GM12878 (cell line): ENCODE results near the gene MSRB1. TPM values are rescaled to one million over a fixed set of nuclear protein-coding genes. Genes with fewer than 3 reads are reported as not detected.

ENCODE experiments used
- ATAC-seq: fragments of 200-7000 bp; cut with Tn5 transposase; 3 replicates; pipeline ENCODE4 v1.9.1; 2020; ENCODE audit warnings: mild to moderate bottlenecking, moderate library complexity
- BruUV-seq: library from RNA; stranded (reverse); fragments of 400-500 nt; replicated peaks from 2 replicates; lab custom pipeline; 2021; lab: Mats Ljungman, UMichigan
- CTCF ChIA-PET: fragments of 300-600 bp; sonication (Branson Sonifier 250); formaldehyde crosslinking; extraction: SDS; loops from one replicate; lab custom pipeline; 2021; ENCODE audit warnings: inconsistent platforms; lab: Yijun Ruan, JAX
- POLR2A ChIA-PET: fragments of 350-600 bp; formaldehyde crosslinking; extraction: SDS; loops from one replicate; lab custom pipeline; 2021; ENCODE audit warnings: inconsistent platforms; lab: Charles Lee
- RAD21 ChIA-PET: fragments of 300-600 bp; sonication (Branson Sonifier 250); formaldehyde crosslinking; loops from one replicate; lab custom pipeline; 2023; ENCODE audit warnings: antibody characterized with exemption; ENCODE audit not compliant: unreplicated experiment; lab: Charles Lee
- SMC1A ChIA-PET: fragments of 300-600 bp; sonication (Branson Sonifier 250); formaldehyde crosslinking; loops from one replicate; lab custom pipeline; 2023; ENCODE audit not compliant: unreplicated experiment, uncharacterized antibody; lab: Charles Lee
- DNase-seq: peaks from one replicate; pipeline ENCODE4 v3.0.0-alpha.2; 2011; ENCODE audit warnings: low read depth, low spot score
- FAIRE-seq: peaks from 3 replicates; lab custom pipeline; 2011; peaks lifted over from hg19 to GRCh38; lab: Jason Lieb, UNC
- H2AFZ ChIP-seq: 2 replicates; pipeline ENCODE4 v1.6.0; 2011; ENCODE audit warnings: low read depth, low read length, control low read depth; ENCODE audit not compliant: control insufficient read depth
- H3K27ac ChIP-seq: 2 replicates; pipeline ENCODE4 v1.5.1; 2011; ENCODE audit warnings: control low read depth; ENCODE audit not compliant: control insufficient read depth, insufficient read depth
- H3K27me3 ChIP-seq, 2 experiments: replicated peaks in 1 of 2; 2 replicates each; pipeline versions ENCODE4 v1.6.0 to v1.6.1; 2011; ENCODE audit warnings: low read length in 1 of 2; ENCODE audit not compliant: control insufficient read depth in 2 of 2, insufficient read depth in 2 of 2
- H3K36me3 ChIP-seq, 2 experiments: 2 replicates each; pipeline ENCODE4 v1.5.1; 2011; ENCODE audit warnings: low read length in 1 of 2; ENCODE audit not compliant: control insufficient read depth in 2 of 2, insufficient read depth in 2 of 2
- H3K4me1 ChIP-seq: 2 replicates; pipeline ENCODE4 v1.6.1; 2011; ENCODE audit warnings: mild to moderate bottlenecking, low read length, moderate library complexity, mixed read lengths; ENCODE audit not compliant: control insufficient read depth, insufficient read depth
- H3K4me2 ChIP-seq: 2 replicates; pipeline ENCODE4 v1.6.0; 2011; ENCODE audit warnings: control low read depth; ENCODE audit not compliant: control insufficient read depth, insufficient read depth
- H3K4me3 ChIP-seq: fragments of 200-600 bp; sonication (generic); 2 replicates; pipeline ENCODE4 v1.5.1; 2016
- H3K79me2 ChIP-seq: 2 replicates; pipeline ENCODE4 v1.6.0; 2011; ENCODE audit warnings: low read length; ENCODE audit not compliant: control insufficient read depth, insufficient read depth
- H3K9ac ChIP-seq: 2 replicates; pipeline ENCODE4 v1.8.0; 2011; ENCODE audit warnings: low read length, control low read depth, mixed read lengths; ENCODE audit not compliant: control insufficient read depth, insufficient read depth
- H3K9me3 ChIP-seq: replicated peaks from 3 replicates; pipeline ENCODE4 v1.5.1; 2011; ENCODE audit warnings: mild to moderate bottlenecking, low read length; ENCODE audit not compliant: control insufficient read depth, insufficient read depth
- H4K20me1 ChIP-seq: 2 replicates; pipeline ENCODE4 v1.6.0; 2011; ENCODE audit not compliant: control insufficient read depth, insufficient read depth
- BRCA1 ChIP-seq: IDR thresholded peaks from 2 replicates; pipeline ENCODE4 v1.6.1; 2011; ENCODE audit warnings: low read depth, low read length, improper control_type of control experiment
- ETV6 ChIP-seq, 2 experiments: fragments of 450-650 bp in 1 of 2; IDR thresholded peaks in 1 of 2; conservative IDR thresholded peaks in 1 of 2; 2 replicates each; pipeline ENCODE4 v1.6.1; 2014; ENCODE audit warnings: antibody characterized with exemption in 1 of 2, borderline replicate concordance in 1 of 2, low read depth in 1 of 2, mild to moderate bottlenecking in 1 of 2, moderate library complexity in 1 of 2
- JUND ChIP-seq: IDR thresholded peaks from 2 replicates; pipeline ENCODE4 v1.6.1; 2012; ENCODE audit warnings: low read depth, mild to moderate bottlenecking, low read length, improper control_type of control experiment, moderate library complexity
- NR2C1 ChIP-seq: fragments of 450-650 bp; IDR thresholded peaks from 2 replicates; pipeline ENCODE4 v1.6.1; 2017; ENCODE audit warnings: antibody characterized with exemption, mild to moderate bottlenecking, moderate library complexity
- POLR2AphosphoS5 ChIP-seq: IDR thresholded peaks from 2 replicates; pipeline ENCODE4 v1.6.1; 2011; ENCODE audit warnings: mild to moderate bottlenecking, low read length, inconsistent platforms
- POU2F2 ChIP-seq: IDR thresholded peaks from 3 replicates; pipeline ENCODE4 v1.6.1; 2011; ENCODE audit warnings: low read depth, mild to moderate bottlenecking, low read length, borderline replicate concordance
- RELA ChIP-seq: fragments of 450-650 bp; IDR thresholded peaks from 2 replicates; pipeline ENCODE4 v1.8.0; 2014; ENCODE audit warnings: borderline replicate concordance; ENCODE audit not compliant: partially characterized antibody
- SMC3 ChIP-seq: IDR thresholded peaks from 2 replicates; pipeline ENCODE4 v1.6.1; 2011; ENCODE audit warnings: low read length, improper control_type of control experiment, borderline replicate concordance
- SP1 ChIP-seq: IDR thresholded peaks from one replicate; pipeline ENCODE4 v1.6.1; 2011; ENCODE audit warnings: low read depth, low read length
- SUPT20H ChIP-seq: IDR thresholded peaks from 2 replicates; pipeline ENCODE4 v1.6.1; 2011; ENCODE audit warnings: low read depth, mild to moderate bottlenecking, low read length, moderate library complexity, borderline replicate concordance; ENCODE audit not compliant: control insufficient read depth
- ZBED1 ChIP-seq: IDR thresholded peaks from 2 replicates; pipeline ENCODE4 v1.6.1; 2016; ENCODE audit warnings: borderline replicate concordance
- WGBS: methylation state at CpG from one replicate; pipeline ENCODE4 v1.1.6; 2016; ENCODE audit warnings: low lambda C conversion rate; ENCODE audit not compliant: insufficient replicate concordance, insufficient coverage; ENCODE audit errors: missing lambda C conversion rate; 5-methylcytosine and 5-hydroxymethylcytosine counted together
- in situ Hi-C: fragments of 300-500 bp; cut with MboI; formaldehyde crosslinking; loops from 9 replicates; pipeline ENCODE4 v1.14.3; 2018; ENCODE audit warnings: mixed read lengths
- intact Hi-C: fragments of 100-400 bp; cut with micrococcal nuclease; formaldehyde crosslinking; loops from one replicate; pipeline ENCODE4 v1.14.2; 2022; ENCODE audit not compliant: unreplicated experiment
- polyA plus RNA-seq, 11 experiments: library from polyadenylated mRNA; depleted of rRNA in 4 of 11; unstranded in 6 of 11; stranded (reverse) in 5 of 11; fragments of >200 nt; fragmentation: Nextera tagmentation in 4 of 11; fragmentation: Illumina TruSeq in 1 of 11; extraction: Ambion mirVana in 4 of 11; extraction: Trizol in 1 of 11; gene quantifications; 1 replicate in 1 of 11; 2 replicates in 10 of 11; pipeline versions ENCODE4 v1.2.1 to v1.2.3, GENCODE V29; 2011 to 2016; ENCODE audit warnings: inconsistent platforms in 2 of 11, missing spikeins in 2 of 11, low read depth in 1 of 11
- total RNA-seq, 4 experiments: library from RNA; depleted of rRNA in 3 of 4; stranded (reverse); fragments of >200 nt in 3 of 4; fragmentation: Illumina TruSeq in 1 of 4; extraction: Trizol in 1 of 4; gene quantifications; 2 replicates each; pipeline versions ENCODE4 v1.2.1 to v1.2.3, GENCODE V29; 2013 to 2021
- TF ChIP-seq, protein P1 (sequence below): fragments of 450-650 bp; IDR thresholded peaks from 2 replicates; pipeline ENCODE4 v1.6.1; 2017; ENCODE audit warnings: mild to moderate bottlenecking, moderate library complexity
- TF ChIP-seq, protein P2 (sequence below): fragments of 450-650 bp; conservative IDR thresholded peaks from 2 replicates; pipeline ENCODE4 v1.6.1; 2017; ENCODE audit warnings: mild to moderate bottlenecking, moderate library complexity

Gene MSRB1
- total and polyA plus RNA-seq, 10 of the 15 experiments (the other 5 are each of a cell fraction or from before 2014, with no cell fraction given), result 5.1 to 48.6 (median 25.7) TPM

DNA sequence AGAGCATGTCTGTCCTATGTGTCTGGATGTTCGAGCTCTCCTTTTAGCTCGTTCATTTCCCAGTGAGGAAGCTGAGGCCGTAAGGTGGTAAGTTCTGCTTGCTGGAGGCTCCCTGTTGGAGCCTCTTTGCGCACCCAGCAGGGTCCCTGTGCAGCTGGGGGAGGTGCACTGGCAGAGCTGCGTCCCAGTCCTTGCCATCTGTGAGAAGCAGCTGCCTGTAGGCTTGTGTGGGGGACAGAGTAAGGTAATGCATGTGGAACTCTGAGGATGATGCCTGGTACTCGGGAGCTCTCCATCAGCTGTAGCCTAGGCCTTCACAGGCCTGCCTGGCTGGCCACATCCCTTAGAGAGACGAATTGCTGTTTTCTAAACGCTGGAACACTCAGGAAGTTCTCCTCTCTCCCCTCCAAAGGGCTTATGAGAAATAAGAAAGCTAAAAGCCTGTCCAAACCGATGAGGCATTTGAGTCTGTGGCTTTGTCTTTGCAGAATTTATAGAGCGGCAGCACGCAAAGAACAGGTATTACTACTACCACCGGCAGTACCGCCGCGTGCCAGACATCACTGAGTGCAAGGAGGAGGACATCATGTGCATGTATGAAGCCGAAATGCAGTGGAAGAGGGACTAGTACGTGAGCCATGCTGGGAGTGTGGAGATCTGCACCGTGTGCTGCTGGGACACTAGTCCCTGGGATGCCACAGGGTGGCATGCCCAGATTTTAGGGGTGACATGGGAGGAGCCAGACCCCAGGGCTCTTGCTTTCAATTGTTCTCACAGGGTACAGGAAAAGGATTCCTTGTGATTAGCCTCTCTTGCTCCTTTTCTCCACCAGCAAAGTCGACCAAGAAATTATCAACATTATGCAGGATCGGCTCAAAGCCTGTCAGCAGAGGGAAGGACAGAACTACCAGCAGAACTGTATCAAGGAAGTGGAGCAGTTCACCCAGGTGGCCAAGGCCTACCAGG lies 17.9 kb upstream of the MSRB1 start (continued):
- TF ChIP-seq ETV6 (conservative IDR thresholded peaks at IDR 0.05 in 1 of 2, IDR thresholded peaks at IDR 0.05 in 1 of 2; ENCODE audit: borderline replicate concordance in 1 of 2, low read depth in 1 of 2) (0 out of 4 replicates have a peak, but pooled peaks of 1 of the 2 experiments have one; percentile 30), JUND (no peak), ZBED1 (peak; percentile 94)

DNA sequence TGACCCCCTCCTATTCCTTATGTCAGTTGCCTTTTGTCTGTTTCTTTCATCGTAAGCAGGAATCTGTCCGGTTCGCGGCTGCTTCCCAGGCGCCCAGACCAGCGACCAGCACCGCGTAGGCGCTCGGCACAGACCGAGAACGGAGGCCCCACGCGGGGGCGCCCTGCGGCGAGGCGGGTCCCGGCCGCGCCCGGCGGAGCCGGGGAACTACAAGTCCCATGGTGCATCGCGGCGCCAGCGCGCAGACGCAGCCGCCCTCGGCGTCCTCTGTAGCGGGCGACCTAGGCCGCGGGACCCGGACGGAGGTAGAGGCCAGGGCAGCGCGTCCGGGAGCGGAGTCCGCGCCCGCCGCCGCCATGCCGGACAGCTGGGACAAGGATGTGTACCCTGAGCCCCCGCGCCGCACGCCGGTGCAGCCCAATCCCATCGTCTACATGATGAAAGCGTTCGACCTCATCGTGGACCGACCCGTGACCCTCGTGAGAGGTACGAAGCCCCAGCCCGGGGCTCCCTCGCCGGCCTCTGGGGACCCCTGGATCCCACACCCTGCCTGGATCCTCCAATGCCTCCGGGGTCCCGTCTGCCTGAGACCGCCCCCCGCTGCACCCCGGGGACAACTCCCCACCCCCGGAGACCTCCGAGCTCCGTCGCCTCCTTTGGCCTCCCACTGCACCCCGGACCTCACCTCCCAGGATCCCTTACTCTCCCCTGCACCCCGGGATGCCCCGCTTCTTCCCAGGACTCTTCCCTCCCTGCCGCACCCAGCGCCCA lies 16.5 kb upstream of the MSRB1 start, which contains the start of gene NDUFB10:
NDUFB10 (plus strand) TSS at position 270 of the 771 bp plus-strand sequence; CDS start at position 357, 87 bp downstream.
- in situ Hi-C loops, result no loop called here
- TF ChIP-seq, protein P1, sequence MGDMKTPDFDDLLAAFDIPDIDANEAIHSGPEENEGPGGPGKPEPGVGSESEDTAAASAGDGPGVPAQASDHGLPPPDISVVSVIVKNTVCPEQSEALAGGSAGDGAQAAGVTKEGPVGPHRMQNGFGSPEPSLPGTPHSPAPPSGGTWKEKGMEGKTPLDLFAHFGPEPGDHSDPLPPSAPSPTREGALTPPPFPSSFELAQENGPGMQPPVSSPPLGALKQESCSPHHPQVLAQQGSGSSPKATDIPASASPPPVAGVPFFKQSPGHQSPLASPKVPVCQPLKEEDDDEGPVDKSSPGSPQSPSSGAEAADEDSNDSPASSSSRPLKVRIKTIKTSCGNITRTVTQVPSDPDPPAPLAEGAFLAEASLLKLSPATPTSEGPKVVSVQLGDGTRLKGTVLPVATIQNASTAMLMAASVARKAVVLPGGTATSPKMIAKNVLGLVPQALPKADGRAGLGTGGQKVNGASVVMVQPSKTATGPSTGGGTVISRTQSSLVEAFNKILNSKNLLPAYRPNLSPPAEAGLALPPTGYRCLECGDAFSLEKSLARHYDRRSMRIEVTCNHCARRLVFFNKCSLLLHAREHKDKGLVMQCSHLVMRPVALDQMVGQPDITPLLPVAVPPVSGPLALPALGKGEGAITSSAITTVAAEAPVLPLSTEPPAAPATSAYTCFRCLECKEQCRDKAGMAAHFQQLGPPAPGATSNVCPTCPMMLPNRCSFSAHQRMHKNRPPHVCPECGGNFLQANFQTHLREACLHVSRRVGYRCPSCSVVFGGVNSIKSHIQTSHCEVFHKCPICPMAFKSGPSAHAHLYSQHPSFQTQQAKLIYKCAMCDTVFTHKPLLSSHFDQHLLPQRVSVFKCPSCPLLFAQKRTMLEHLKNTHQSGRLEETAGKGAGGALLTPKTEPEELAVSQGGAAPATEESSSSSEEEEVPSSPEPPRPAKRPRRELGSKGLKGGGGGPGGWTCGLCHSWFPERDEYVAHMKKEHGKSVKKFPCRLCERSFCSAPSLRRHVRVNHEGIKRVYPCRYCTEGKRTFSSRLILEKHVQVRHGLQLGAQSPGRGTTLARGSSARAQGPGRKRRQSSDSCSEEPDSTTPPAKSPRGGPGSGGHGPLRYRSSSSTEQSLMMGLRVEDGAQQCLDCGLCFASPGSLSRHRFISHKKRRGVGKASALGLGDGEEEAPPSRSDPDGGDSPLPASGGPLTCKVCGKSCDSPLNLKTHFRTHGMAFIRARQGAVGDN, result peak; percentile 61
- TF ChIP-seq BRCA1, result no peak
- TF ChIP-seq POU2F2, result peak; percentile 59; the same call in 1 of the 3 replicates
- peak; percentile 85 for TF ChIP-seq POLR2AphosphoS5
- TF ChIP-seq SMC3, result peak; percentile 41; the same call in 1 of the 2 replicates
- TF ChIP-seq RELA, result peak; percentile 69
- TF ChIP-seq NR2C1, result peak; percentile 66
- TF ChIP-seq, protein P2, sequence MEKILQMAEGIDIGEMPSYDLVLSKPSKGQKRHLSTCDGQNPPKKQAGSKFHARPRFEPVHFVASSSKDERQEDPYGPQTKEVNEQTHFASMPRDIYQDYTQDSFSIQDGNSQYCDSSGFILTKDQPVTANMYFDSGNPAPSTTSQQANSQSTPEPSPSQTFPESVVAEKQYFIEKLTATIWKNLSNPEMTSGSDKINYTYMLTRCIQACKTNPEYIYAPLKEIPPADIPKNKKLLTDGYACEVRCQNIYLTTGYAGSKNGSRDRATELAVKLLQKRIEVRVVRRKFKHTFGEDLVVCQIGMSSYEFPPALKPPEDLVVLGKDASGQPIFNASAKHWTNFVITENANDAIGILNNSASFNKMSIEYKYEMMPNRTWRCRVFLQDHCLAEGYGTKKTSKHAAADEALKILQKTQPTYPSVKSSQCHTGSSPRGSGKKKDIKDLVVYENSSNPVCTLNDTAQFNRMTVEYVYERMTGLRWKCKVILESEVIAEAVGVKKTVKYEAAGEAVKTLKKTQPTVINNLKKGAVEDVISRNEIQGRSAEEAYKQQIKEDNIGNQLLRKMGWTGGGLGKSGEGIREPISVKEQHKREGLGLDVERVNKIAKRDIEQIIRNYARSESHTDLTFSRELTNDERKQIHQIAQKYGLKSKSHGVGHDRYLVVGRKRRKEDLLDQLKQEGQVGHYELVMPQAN, result peak; percentile 84
- peak; percentile 14 for TF ChIP-seq SP1
- TF ChIP-seq SUPT20H, result no peak

More for the DNA sequence above, 16.5 kb upstream of the MSRB1 start, which contains the start of gene NDUFB10:
- ChIA-PET POLR2A (interaction anchor here (0.7 to 1.8 kb wide), 4 partner anchors 12 to 22 kb away, joined by 3 to 4 read pairs (median 3); partner anchors contain the start of genes MSRB1, NOXO1 and TBL3), SMC1A (no interaction called here), RAD21 (interaction anchor here (1.0 to 1.1 kb wide), 2 partner anchors 177 to 181 kb away, joined by 4 read pairs; partner anchors contain the start of genes NUBP2 and SPSB3), CTCF (interaction anchor here (0.9 kb wide), 1 partner anchor 44 kb away, joined by 3 read pairs; no protein-coding TSS in a partner anchor)
- H3K36me3 ChIP-seq, result peaks cover 11 to 13% of the 10 kb centered on the region in 2 experiments; a peak in 3 of 4 replicates
- BruUV-seq, result no TSS peak
- intact Hi-C loops, result no loop called here
- no peaks in the 10 kb centered on the region for H3K9me3 ChIP-seq
- H3K4me2 ChIP-seq, result peak within 1 kb of the TSS; percentile 89
- peaks cover 47% of the 10 kb centered on the region for H3K79me2 ChIP-seq
- peak within 1 kb of the TSS; percentile 89 for H3K9ac ChIP-seq
- WGBS, result under 1% methylated on average over 74 of the region's 79 CpGs
- H3K27me3 ChIP-seq, result no peaks in the 10 kb centered on the region; a peak in 1 of 4 replicates
- peaks cover 6% of the 10 kb centered on the region; the same call in 1 of the 2 replicates for H4K20me1 ChIP-seq
- FAIRE-seq (peak; percentile 83), ATAC-seq (peak; percentile 81), DNase-seq (peak; percentile 41)
- peak within 1 kb of the TSS; percentile 77 for H3K27ac ChIP-seq
- H3K4me1 ChIP-seq, result peaks cover 19% of the 10 kb centered on the region
- peak within 1 kb of the TSS; percentile 83 for H3K4me3 ChIP-seq
- H2AFZ ChIP-seq, result peak within 1 kb of the TSS; percentile 95
